PFSK-1 (cell line): Measurements from ENCODE around the gene TH.

Experiments used
- POLR2AphosphoS5 ChIP-seq: IDR thresholded peaks from 2 replicates; pipeline ENCODE4 v1.6.1; 2012; ENCODE audit warnings: low read depth, mild to moderate bottlenecking, control low read depth, low read length, moderate library complexity
- REST ChIP-seq, 2 experiments: IDR thresholded peaks; 2 replicates each; pipeline versions ENCODE4 v1.6.1 to v1.8.0; 2011 to 2012; ENCODE audit warnings: low read depth in 2 of 2, low read length in 2 of 2, control low read depth in 1 of 2, inconsistent platforms in 1 of 2, mild to moderate bottlenecking in 1 of 2, moderate library complexity in 1 of 2; ENCODE audit not compliant: insufficient read depth in 1 of 2
- SIN3A ChIP-seq: IDR thresholded peaks from 2 replicates; pipeline ENCODE4 v1.6.1; 2012; ENCODE audit warnings: mild to moderate bottlenecking, low read length, moderate library complexity, borderline replicate concordance; ENCODE audit not compliant: insufficient read depth

GRCh38 chr11:2151500-2152257, 19.9 kb downstream of the TH start:
- TF ChIP-seq POLR2AphosphoS5 = no peak
- no peak for TF ChIP-seq SIN3A
- no peak for TF ChIP-seq REST (IDR thresholded peaks at IDR 0.05; ENCODE audit: insufficient read depth in 1 of 2, low read depth in 2 of 2, low read length in 2 of 2)
